ENCODE data around the gene PHF21A. TPM values are rescaled to one million over a fixed set of nuclear protein-coding genes. Genes with fewer than 3 reads are reported as not detected.
A peak's percentile ranks its signal among the peaks of the same experiment; 100 is the strongest.

Gene PHF21A
- total and polyA plus RNA-seq, 2 of the 8 experiments (the other 6 are each of a cell fraction or from before 2014, with no cell fraction given) = 17.6 to 40.3 TPM

DNA sequence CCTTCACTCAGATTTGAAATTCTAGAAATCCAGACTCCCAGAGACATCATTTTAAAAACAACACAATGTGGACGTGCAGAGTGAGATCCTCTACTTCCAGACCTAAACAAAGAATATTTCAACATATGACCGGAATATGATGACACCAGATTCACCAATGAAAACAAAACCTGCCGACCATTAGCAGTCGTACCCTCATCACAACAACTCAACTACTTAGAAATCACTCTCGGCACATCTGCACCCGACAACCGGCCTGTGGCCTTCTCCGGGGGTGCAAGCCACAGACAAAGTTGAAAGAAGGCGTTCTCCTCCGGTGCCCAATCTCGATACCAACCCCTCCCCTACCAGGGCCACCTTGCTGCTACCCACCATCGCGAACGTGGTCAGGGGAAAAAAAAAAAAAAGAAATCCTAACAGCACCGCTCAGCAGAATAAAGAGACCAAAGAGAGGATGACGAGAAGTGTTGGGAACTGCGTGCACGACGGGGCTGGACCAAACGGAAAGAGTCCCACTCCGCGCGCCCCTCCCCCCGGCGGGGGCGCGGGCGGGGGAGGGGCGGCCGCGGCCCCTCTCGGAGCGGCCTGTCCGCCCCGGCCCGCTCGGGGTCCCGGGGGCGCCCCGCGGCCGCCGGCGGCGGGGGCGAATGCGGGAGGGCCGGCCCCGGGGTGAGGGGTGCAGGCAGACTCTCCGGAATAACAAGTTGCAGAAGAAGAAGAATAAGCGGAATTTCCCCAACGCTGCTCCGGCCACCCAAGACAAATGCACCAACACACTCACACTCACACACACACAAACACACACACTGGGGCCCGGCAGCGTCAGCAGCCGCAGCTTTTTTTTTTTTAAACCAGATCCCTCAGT lies 1.7 kb downstream of the PHF21A start (continued):
- TF ChIP-seq TBP (IDR thresholded peaks at IDR 0.05; ENCODE audit: low read depth, low read length) (no peak), CHD1 (IDR thresholded peaks at IDR 0.05; ENCODE audit: low read depth, low read length) (no peak), KDM4A (IDR thresholded peaks at IDR 0.05; ENCODE audit: low read depth, low read length, severe bottlenecking) (no peak), SUZ12 (IDR thresholded peaks at IDR 0.05; ENCODE audit: low read length) (no peak), KDM5A (IDR thresholded peaks at IDR 0.05; ENCODE audit: low read length) (no peak), FOSL1 (IDR thresholded peaks at IDR 0.05; ENCODE audit: insufficient read depth, low read depth, low read length) (no peak), EZH2 (IDR thresholded peaks at IDR 0.05; ENCODE audit: low read depth, low read length, severe bottlenecking) (no peak), RBBP5 (IDR thresholded peaks at IDR 0.05; ENCODE audit: borderline replicate concordance, low read depth, low read length) (peak; percentile 41; the same call in 1 of the 2 replicates), CEBPB (IDR thresholded peaks at IDR 0.05; ENCODE audit: low read depth, low read length) (no peak), RXRA (IDR thresholded peaks at IDR 0.05; ENCODE audit: insufficient read depth, low read depth, low read length) (no peak), GTF2F1 (IDR thresholded peaks at IDR 0.05; ENCODE audit: borderline replicate concordance, low read depth, low read length) (no peak), SP1 (IDR thresholded peaks at IDR 0.05; ENCODE audit: low read depth, low read length) (no peak), RNF2 (IDR thresholded peaks at IDR 0.05; ENCODE audit: borderline replicate concordance, low read depth, low read length, missing control alignments, poor library complexity, severe bottlenecking) (no peak), YY1 (IDR thresholded peaks at IDR 0.05; ENCODE audit: low read depth, low read length) (no peak), TAF1 (IDR thresholded peaks at IDR 0.05; ENCODE audit: low read depth, low read length) (no peak), POLR2A (IDR thresholded peaks at IDR 0.05; ENCODE audit: control extremely low read depth in 1 of 2, low read depth in 2 of 2, low read length in 2 of 2) (no peak), CREB1 (IDR thresholded peaks at IDR 0.05) (no peak), TEAD4 (IDR thresholded peaks at IDR 0.05; ENCODE audit: low read depth, low read length) (no peak), JUN (IDR thresholded peaks at IDR 0.05; ENCODE audit: low read depth, low read length) (no peak), SAP30 (IDR thresholded peaks at IDR 0.05; ENCODE audit: insufficient read depth, insufficient replicate concordance, low read length) (no peak), CHD2 (IDR thresholded peaks at IDR 0.05; ENCODE audit: low read length) (no peak), HDAC2 (IDR thresholded peaks at IDR 0.05; ENCODE audit: borderline replicate concordance in 1 of 2, low read depth in 2 of 2, low read length in 2 of 2) (peak in 1 of 2 experiments; percentile 23; a peak in 1 of 4 replicates)
- TF ChIP-seq, protein P1, sequence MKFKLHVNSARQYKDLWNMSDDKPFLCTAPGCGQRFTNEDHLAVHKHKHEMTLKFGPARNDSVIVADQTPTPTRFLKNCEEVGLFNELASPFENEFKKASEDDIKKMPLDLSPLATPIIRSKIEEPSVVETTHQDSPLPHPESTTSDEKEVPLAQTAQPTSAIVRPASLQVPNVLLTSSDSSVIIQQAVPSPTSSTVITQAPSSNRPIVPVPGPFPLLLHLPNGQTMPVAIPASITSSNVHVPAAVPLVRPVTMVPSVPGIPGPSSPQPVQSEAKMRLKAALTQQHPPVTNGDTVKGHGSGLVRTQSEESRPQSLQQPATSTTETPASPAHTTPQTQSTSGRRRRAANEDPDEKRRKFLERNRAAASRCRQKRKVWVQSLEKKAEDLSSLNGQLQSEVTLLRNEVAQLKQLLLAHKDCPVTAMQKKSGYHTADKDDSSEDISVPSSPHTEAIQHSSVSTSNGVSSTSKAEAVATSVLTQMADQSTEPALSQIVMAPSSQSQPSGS (IDR thresholded peaks at IDR 0.05; ENCODE audit: low read length) = no peak
